Esophagus squamous epithelium (tissue), 5 donors: ENCODE data around the gene SACM1L. TPM values are rescaled to one million over a fixed set of nuclear protein-coding genes. Genes with fewer than 3 reads are reported as not detected.
"Not testable (repeated sequence)": the region's sequence is repeated elsewhere in the genome, so short reads cannot be mapped to it uniquely, and the experiment has no call there.

Experiments used
- DNase-seq: peaks from one replicate; lab custom pipeline; 2025; lab: John Stamatoyannopoulos, UW
- H3K27ac ChIP-seq, 4 donors: fragments of 200-600 bp; sonication (generic); one replicate each; pipeline ENCODE4 v1.5.1; 2016 to 2019; ENCODE audit warnings: mild to moderate bottlenecking in 1 of 4
- H3K27me3 ChIP-seq, 4 donors: fragments of 200-600 bp; sonication (generic); 1 replicate in 3 of 4; 2 replicates in 1 of 4; pipeline versions ENCODE4 v1.5.1 to v1.6.0; 2017 to 2021; ENCODE audit warnings: antibody characterized with exemption in 1 of 4
- H3K36me3 ChIP-seq, 3 donors: fragments of 200-600 bp; sonication (generic); one replicate each; pipeline ENCODE4 v1.5.1; 2016 to 2019
- H3K4me1 ChIP-seq, 3 donors: fragments of 200-600 bp; sonication (generic); one replicate each; pipeline ENCODE4 v1.5.1; 2017 to 2019
- H3K4me3 ChIP-seq, 4 donors: fragments of 200-600 bp; sonication (generic); 1 replicate in 3 of 4; 2 replicates in 1 of 4; pipeline ENCODE4 v1.5.1; 2016 to 2019; ENCODE audit warnings: mild to moderate bottlenecking in 2 of 4, moderate library complexity in 1 of 4
- H3K9me3 ChIP-seq, 3 donors: fragments of 200-600 bp; sonication (generic); one replicate each; pipeline ENCODE4 v1.5.1; 2016 to 2019
- POLR2A ChIP-seq, 4 donors: fragments of 450-650 bp; IDR thresholded peaks; one replicate each; pipeline ENCODE4 v1.6.1; 2017; ENCODE audit warnings: antibody characterized with exemption in 4 of 4, mild to moderate bottlenecking in 4 of 4, moderate library complexity in 3 of 4
- WGBS, 2 donors: methylation state at CpG; one replicate each; pipeline ENCODE4 v1.1.5; 2018; 5-methylcytosine and 5-hydroxymethylcytosine counted together
- intact Hi-C: fragments of 100-400 bp; cut with DNase I; formaldehyde crosslinking; loops from one replicate; pipeline ENCODE4 v1.15.0; 2022
- total RNA-seq, 4 donors: library from RNA; depleted of rRNA; stranded (reverse); fragments of >200 nt; gene quantifications; one replicate each; pipeline ENCODE4 v1.1.0, GENCODE V29; 2016
- TF ChIP-seq, protein P1 (sequence below), 6 experiments: fragments of 450-650 bp in 4 of 6; fragments of 200-600 bp in 2 of 6; sonication (generic) in 2 of 6; IDR thresholded peaks; one replicate each; pipeline ENCODE4 v1.5.1; 2016 to 2019; ENCODE audit warnings: antibody characterized with exemption in 6 of 6, mild to moderate bottlenecking in 4 of 6, moderate library complexity in 4 of 6
- donor health status: DM: yes; HTN: yes; CAD: no.

Gene SACM1L
- total RNA-seq, 4 donors from 2014 or later, result 22.7 to 42.2 (median 27.2) TPM

DNA sequence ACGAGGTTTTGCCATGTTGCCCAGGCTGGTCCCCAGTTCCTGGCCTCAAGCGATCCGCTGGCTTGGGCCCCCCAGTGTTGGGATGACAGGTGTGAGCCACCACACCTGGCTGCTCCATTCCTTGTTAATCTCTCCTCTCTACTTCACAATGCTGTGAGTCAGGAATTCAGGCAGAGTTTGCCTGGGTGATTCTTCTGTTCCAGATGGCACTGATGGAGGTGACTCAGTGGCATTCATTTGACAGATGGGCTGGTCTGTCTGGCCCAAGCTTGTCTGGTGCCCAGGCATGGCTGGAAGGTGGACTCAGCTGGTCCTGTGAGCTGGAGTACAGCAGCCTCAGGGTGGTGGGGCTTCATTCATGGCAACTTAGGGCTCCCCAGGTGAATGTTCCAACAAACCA, 63.9 kb downstream of the SACM1L start:
- no peak for DNase-seq
- Histone ChIP-seq H3K4me3 (no peak overlapping the region), H3K27me3 (no peaks in the 10 kb centered on the region), H3K9me3 (no peaks in the 10 kb centered on the region), H3K36me3 (peaks cover 0 to under 1% (median 0%) of the 10 kb centered on the region in 3 donors), H3K27ac (no peak overlapping the region), H3K4me1 (peaks cover 0 to under 1% (median under 1%) of the 10 kb centered on the region in 3 donors)
- WGBS, 2 donors, result 60 to 88% methylated on average over 1 to 3 of the region's 3 CpGs
- intact Hi-C loops, result no loop called here
- no peak for TF ChIP-seq POLR2A (IDR thresholded peaks at IDR 0.05)
- TF ChIP-seq, protein P1, sequence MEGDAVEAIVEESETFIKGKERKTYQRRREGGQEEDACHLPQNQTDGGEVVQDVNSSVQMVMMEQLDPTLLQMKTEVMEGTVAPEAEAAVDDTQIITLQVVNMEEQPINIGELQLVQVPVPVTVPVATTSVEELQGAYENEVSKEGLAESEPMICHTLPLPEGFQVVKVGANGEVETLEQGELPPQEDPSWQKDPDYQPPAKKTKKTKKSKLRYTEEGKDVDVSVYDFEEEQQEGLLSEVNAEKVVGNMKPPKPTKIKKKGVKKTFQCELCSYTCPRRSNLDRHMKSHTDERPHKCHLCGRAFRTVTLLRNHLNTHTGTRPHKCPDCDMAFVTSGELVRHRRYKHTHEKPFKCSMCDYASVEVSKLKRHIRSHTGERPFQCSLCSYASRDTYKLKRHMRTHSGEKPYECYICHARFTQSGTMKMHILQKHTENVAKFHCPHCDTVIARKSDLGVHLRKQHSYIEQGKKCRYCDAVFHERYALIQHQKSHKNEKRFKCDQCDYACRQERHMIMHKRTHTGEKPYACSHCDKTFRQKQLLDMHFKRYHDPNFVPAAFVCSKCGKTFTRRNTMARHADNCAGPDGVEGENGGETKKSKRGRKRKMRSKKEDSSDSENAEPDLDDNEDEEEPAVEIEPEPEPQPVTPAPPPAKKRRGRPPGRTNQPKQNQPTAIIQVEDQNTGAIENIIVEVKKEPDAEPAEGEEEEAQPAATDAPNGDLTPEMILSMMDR (IDR thresholded peaks at IDR 0.05), result no peak

DNA sequence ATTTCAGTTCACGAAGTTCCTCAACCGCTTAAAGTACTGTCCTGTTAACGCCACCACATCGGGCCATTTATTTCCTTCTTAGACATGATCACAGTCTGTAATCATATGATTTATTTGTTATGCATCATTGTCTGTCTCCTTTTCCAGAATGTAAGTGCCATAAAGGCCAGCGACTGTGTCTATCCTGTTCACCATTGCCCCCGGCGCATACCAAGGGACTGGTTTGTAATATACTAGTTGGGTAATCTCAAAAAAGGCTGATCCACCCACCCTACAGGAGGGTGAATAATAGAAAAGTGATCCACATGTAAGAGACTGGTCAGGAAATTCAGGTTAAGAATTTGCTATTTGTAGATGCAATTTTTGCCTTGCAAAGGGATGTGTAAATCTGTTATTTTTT, 65.3 kb downstream of the SACM1L start:
- no peaks in the 10 kb centered on the region for H3K4me1 ChIP-seq
- H3K4me3 ChIP-seq, result no peak overlapping the region
- H3K27ac ChIP-seq, result no peak overlapping the region
- WGBS, 2 donors, result 89 to 96% methylated on average over 7 of the region's 7 CpGs
- H3K9me3 ChIP-seq, result no peaks in the 10 kb centered on the region
- H3K36me3 ChIP-seq, result no peaks in the 10 kb centered on the region
- H3K27me3 ChIP-seq, result peaks cover 0 to 6% (median 0%) of the 10 kb centered on the region in 4 donors
- DNase-seq, result no peak
- intact Hi-C loops, result no loop called here
- TF ChIP-seq, protein P1 (IDR thresholded peaks at IDR 0.05), result no peak
- TF ChIP-seq POLR2A (IDR thresholded peaks at IDR 0.05), result no peak

DNA sequence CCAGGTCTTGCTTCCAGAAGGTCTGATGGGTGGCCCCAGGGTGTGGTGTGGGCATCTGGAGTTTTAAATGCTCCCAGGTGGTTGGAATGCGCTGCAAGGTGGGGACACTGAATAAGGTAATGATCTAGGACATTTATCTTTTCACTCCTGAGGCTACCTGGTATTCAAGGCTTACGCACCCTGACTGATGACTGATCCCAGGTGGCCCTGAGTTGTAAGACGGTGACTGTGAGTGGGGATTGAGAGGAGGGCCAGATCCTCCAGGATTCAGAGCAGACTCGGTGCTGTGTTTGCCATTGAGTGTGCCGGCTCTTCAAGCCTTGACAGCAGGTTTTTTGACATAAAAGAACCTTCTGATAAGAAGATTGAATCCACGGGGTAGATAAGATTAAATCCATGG, 66.9 kb downstream of the SACM1L start:
- Histone ChIP-seq H3K27me3 (peaks cover 0 to 14% (median 0%) of the 10 kb centered on the region in 4 donors), H3K27ac (no peak overlapping the region), H3K36me3 (no peaks in the 10 kb centered on the region), H3K4me1 (no peaks in the 10 kb centered on the region), H3K9me3 (no peaks in the 10 kb centered on the region), H3K4me3 (no peak overlapping the region)
- no peak for DNase-seq
- intact Hi-C loops, result loop anchor here (5.0 kb wide), 1 partner anchor 166 kb away; no protein-coding TSS in a partner anchor
- no peak for TF ChIP-seq POLR2A (IDR thresholded peaks at IDR 0.05)
- TF ChIP-seq, protein P1 (IDR thresholded peaks at IDR 0.05), result no peak
- 76 to 88% methylated on average over 6 of the region's 6 CpGs for WGBS, 2 donors

DNA sequence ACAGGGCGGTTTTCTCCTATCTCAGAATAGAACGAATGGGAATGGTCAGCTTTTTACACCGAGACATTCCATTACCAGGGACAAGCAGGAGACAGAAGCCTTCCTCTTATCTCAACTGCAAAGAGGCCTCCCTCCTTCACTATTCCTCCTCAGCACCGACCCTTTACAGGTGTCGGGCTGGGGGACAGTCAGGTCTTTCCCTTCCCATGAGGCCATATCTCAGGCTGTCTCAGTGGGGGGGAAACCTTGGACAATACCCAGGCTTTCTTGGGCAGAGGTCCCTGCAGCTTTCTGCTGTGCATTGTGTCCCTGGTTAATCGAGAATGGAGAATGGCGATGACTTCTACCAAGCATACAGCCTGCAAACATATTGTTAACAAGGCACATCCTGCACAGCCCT, 67.9 kb downstream of the SACM1L start:
- not testable (repeated sequence) for H3K27ac ChIP-seq, H3K4me3 ChIP-seq, DNase-seq, H3K4me1 ChIP-seq, H3K9me3 ChIP-seq, H3K36me3 ChIP-seq
- 88 to 92% methylated on average over 5 to 7 of the region's 7 CpGs for WGBS, 2 donors
- intact Hi-C loops, result loop anchor here (5.0 kb wide), 1 partner anchor 165 kb away; no protein-coding TSS in a partner anchor
- peaks cover 0 to 20% (median 0%) of the 10 kb centered on the region in 4 donors for H3K27me3 ChIP-seq

DNA sequence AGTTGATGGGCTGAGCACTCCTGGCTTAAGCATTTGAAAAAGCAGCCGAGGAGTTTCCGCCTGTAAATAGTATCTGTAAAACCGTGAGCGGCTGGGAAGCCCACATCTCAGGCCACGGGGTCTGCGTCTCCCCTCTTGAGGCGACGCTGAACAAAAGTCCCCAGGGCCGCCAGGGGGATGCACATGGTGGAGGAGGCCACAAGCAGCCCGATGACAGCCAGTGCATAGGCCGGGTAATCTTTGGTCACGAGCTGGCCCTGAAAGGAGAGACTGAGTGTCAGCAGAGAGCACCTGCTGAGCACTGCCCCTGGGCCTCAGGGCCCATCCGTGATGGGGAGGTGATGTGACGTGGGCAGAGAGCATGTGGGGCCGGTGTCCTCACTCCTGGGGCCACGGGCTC, 69.7 kb downstream of the SACM1L start:
- Histone ChIP-seq H3K9me3 (no peaks in the 10 kb centered on the region), H3K36me3 (no peaks in the 10 kb centered on the region), H3K4me1 (no peaks in the 10 kb centered on the region), H3K27me3 (peaks cover 0 to 22% (median 0%) of the 10 kb centered on the region in 4 donors), H3K27ac (no peak overlapping the region), H3K4me3 (no peak overlapping the region)
- no peak for TF ChIP-seq POLR2A (IDR thresholded peaks at IDR 0.05)
- TF ChIP-seq, protein P1 (IDR thresholded peaks at IDR 0.05), result no peak
- intact Hi-C loops, result loop anchor here (5.0 kb wide), 1 partner anchor 163 kb away; no protein-coding TSS in a partner anchor
- DNase-seq, result no peak
- 77% methylated on average over 4 to 13 of the region's 16 CpGs for WGBS, 2 donors
